Epithelial cell of esophagus (primary cell): Measurements from ENCODE around the gene SAMSN1.
A peak's percentile ranks its signal among the peaks of the same experiment; 100 is the strongest.

Experiments used
- DNase-seq: peaks from one replicate; pipeline ENCODE4 v3.0.0; 2010; ENCODE audit warnings: low read depth
- H3K4me3 ChIP-seq: 2 replicates; pipeline ENCODE4 v1.5.1; 2011; ENCODE audit warnings: mild to moderate bottlenecking, low read length, control low read depth
- TF ChIP-seq, protein P1 (sequence below): IDR thresholded peaks from 2 replicates; pipeline ENCODE4 v1.5.1; 2011; ENCODE audit warnings: low read depth, mild to moderate bottlenecking, low read length, control low read depth, inconsistent platforms; ENCODE audit not compliant: insufficient read depth; ENCODE audit errors: missing control alignments

Gene SAMSN1

GRCh38 chr21:14530592-14530991, 15.5 kb downstream of the SAMSN1 start:
- TF ChIP-seq, protein P1, sequence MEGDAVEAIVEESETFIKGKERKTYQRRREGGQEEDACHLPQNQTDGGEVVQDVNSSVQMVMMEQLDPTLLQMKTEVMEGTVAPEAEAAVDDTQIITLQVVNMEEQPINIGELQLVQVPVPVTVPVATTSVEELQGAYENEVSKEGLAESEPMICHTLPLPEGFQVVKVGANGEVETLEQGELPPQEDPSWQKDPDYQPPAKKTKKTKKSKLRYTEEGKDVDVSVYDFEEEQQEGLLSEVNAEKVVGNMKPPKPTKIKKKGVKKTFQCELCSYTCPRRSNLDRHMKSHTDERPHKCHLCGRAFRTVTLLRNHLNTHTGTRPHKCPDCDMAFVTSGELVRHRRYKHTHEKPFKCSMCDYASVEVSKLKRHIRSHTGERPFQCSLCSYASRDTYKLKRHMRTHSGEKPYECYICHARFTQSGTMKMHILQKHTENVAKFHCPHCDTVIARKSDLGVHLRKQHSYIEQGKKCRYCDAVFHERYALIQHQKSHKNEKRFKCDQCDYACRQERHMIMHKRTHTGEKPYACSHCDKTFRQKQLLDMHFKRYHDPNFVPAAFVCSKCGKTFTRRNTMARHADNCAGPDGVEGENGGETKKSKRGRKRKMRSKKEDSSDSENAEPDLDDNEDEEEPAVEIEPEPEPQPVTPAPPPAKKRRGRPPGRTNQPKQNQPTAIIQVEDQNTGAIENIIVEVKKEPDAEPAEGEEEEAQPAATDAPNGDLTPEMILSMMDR = no peak
- no peak overlapping the region for H3K4me3 ChIP-seq

DNA sequence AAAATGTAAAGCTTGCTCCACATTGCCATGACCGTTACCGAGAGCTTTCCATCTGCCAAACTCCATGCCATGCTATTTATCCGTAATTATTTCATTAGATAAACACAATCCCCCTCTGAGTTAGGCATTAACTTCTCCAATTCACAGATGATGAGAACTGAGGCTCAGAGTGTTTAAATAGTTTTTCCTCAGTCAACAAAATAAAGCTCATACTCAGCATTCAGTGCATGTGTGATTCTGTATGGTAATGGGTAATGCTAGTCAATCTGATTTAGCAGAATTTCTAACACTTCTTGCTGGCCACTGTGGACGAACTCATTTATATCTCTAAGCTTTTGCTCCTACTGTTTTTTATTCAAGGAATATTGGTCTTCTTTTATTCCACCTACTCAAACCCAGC, 17.3 kb downstream of the SAMSN1 start:
- TF ChIP-seq, protein P1 = no peak
- H3K4me3 ChIP-seq = no peak overlapping the region
- no peak for DNase-seq

More at GRCh38 chr21:14530592-14530991, 15.5 kb downstream of the SAMSN1 start:
- no peak for DNase-seq

GRCh38 chr21:14527696-14528652, 18.1 kb downstream of the SAMSN1 start:
- DNase-seq = no peak
- H3K4me3 ChIP-seq = no peak overlapping the region
- TF ChIP-seq, protein P1 = no peak

- no peak for DNase-seq
- TF ChIP-seq, protein P1 = no peak
- no peak overlapping the region for H3K4me3 ChIP-seq
Observed at GRCh38 chr21:14526836-14527695, 19.0 kb downstream of the SAMSN1 start.

- TF ChIP-seq, protein P1 = no peak
- no peak overlapping the region for H3K4me3 ChIP-seq
- no peak for DNase-seq
Observed at GRCh38 chr21:14526199-14526598, 19.9 kb downstream of the SAMSN1 start.

GRCh38 chr21:14523234-14523633, 22.9 kb downstream of the SAMSN1 start:
- H3K4me3 ChIP-seq = no peak overlapping the region
- DNase-seq = peak; percentile 19
- TF ChIP-seq, protein P1 = no peak
